ENCODE results near the gene SCRN2. TPM values are rescaled to one million over a fixed set of nuclear protein-coding genes. Genes with fewer than 3 reads are reported as not detected.
A peak's percentile ranks its signal among the peaks of the same experiment; 100 is the strongest.

SCRN2 gene
- total and polyA plus RNA-seq, 7 experiments from 2014 or later: 27.5 to 55.9 (median 38.3) TPM

GRCh38 chr17:47878203-47879027, 37.3 kb upstream of the SCRN2 start:
- DNase-seq: no peak
- Histone ChIP-seq H3K36me3 (ENCODE audit: control insufficient read depth in 2 of 3, insufficient read depth in 3 of 3, low read length in 3 of 3) (no peaks in the 10 kb centered on the region), H3K27me3 (ENCODE audit: control insufficient read depth in 2 of 2, insufficient read depth in 2 of 2, low read length in 2 of 2) (no peaks in the 10 kb centered on the region), H3K27ac (ENCODE audit: low read depth, low read length) (no peak overlapping the region), H3K4me3 (ENCODE audit: low read length) (no peak overlapping the region), H3K9me3 (ENCODE audit: control insufficient read depth in 2 of 3, low read length in 3 of 3) (no peaks in the 10 kb centered on the region), H3K4me1 (ENCODE audit: control insufficient read depth in 2 of 2, insufficient read depth in 2 of 2, low read length in 2 of 2) (peaks cover 0 to 7% of the 10 kb centered on the region in 2 donors)
- no peaks in the 10 kb centered on the region for H3K9me3 Mint-ChIP-seq
- POLR2A ChIA-PET: no interaction called here
- ATAC-seq: no peak
- intact Hi-C loops (cut with micrococcal nuclease): no loop called here
- peaks cover 8 to 17% (median 15%) of the 10 kb centered on the region in 7 donors for H3K4me1 Mint-ChIP-seq
- H3K27ac Mint-ChIP-seq: no peak overlapping the region
- no peak overlapping the region for H3K4me3 Mint-ChIP-seq
- peaks cover 0 to 4% (median 0%) of the 10 kb centered on the region in 5 donors for H3K36me3 Mint-ChIP-seq
- peaks cover 16 to 44% (median 22%) of the 10 kb centered on the region in 5 donors for H3K27me3 Mint-ChIP-seq
- CTCF ChIA-PET: interaction anchor here (1.0 to 1.8 kb wide), 3 partner anchors 12 to 37 kb away, joined by 3 to 6 read pairs (median 3); partner anchors contain the start of gene SCRN2

GRCh38 chr17:47877368-47878034, 36.4 kb upstream of the SCRN2 start:
- Mint-ChIP-seq H3K9me3 (no peaks in the 10 kb centered on the region), H3K4me1 (peaks cover 0 to 9% (median 6%) of the 10 kb centered on the region in 7 donors), H3K27me3 (peaks cover 22 to 51% (median 26%) of the 10 kb centered on the region in 5 donors), H3K36me3 (peaks cover 0 to 4% (median 0%) of the 10 kb centered on the region in 5 donors), H3K4me3 (no peak overlapping the region), H3K27ac (no peak overlapping the region)
- Histone ChIP-seq H3K27ac (ENCODE audit: low read depth, low read length) (no peak overlapping the region), H3K36me3 (ENCODE audit: control insufficient read depth in 2 of 3, insufficient read depth in 3 of 3, low read length in 3 of 3) (no peaks in the 10 kb centered on the region), H3K9me3 (ENCODE audit: control insufficient read depth in 2 of 3, low read length in 3 of 3) (no peaks in the 10 kb centered on the region), H3K27me3 (ENCODE audit: control insufficient read depth in 2 of 2, insufficient read depth in 2 of 2, low read length in 2 of 2) (no peaks in the 10 kb centered on the region), H3K4me3 (ENCODE audit: low read length) (no peak overlapping the region), H3K4me1 (ENCODE audit: control insufficient read depth in 2 of 2, insufficient read depth in 2 of 2, low read length in 2 of 2) (no peaks in the 10 kb centered on the region)
- ChIA-PET CTCF (interaction anchor here (1.0 kb wide), 1 partner anchor 12 kb away, joined by 3 read pairs; no protein-coding TSS in a partner anchor), POLR2A (no interaction called here)
- intact Hi-C loops (cut with micrococcal nuclease): no loop called here
- ATAC-seq: no peak
- no peak for DNase-seq

DNA sequence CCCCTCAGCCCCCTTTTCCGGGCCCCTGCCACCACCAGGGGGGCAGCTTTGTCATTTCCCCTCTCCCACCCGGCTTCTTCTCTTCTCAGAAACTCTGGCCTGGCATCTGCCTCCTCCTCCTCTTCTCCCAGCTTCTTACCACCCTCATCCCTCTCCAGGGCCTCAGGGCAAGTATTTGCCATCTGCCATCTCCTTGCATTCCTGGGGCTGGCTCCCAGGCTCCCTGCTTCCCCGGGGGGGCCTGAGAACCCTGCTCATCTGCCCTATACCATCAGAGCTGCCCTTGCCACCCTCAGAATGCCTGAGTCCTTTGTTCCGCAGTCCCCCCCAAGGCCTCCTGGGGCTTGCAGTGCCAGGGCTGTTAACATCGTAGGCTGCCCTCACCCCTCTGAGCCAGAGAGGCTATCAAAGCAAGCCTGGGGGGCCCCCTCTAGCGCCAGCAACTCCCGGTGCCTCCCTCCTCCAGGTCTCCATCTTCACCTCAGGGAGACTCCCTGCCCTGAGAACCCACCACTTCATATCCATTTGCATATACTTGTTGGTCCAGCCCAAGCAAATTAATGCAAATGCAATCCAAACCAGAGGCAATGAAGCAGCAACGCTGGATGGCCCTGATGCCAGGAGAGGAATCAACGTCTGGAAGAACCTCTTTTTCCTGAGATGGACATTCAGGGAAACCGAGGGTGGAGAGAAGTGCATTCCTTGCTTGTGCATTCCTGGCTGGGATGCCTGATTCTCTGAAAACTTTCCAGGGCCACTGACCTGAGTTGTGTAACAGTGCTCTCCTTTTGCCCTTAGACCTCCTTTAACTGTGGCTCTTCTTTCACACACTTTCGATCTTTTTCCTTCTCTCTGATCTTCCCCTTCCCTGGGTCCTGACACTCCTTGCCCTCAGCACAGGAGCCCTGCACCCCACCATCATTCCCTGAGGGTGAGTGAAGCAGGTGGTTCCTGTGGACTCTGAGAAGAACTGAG, 34.2 kb upstream of the SCRN2 start:
- no peak for ATAC-seq
- H3K4me3 Mint-ChIP-seq: no peak overlapping the region
- no peaks in the 10 kb centered on the region for H3K27me3 ChIP-seq (ENCODE audit: control insufficient read depth in 2 of 2, insufficient read depth in 2 of 2, low read length in 2 of 2)
- POLR2A ChIA-PET: no interaction called here
- H3K4me1 ChIP-seq (ENCODE audit: control insufficient read depth in 2 of 2, insufficient read depth in 2 of 2, low read length in 2 of 2): no peaks in the 10 kb centered on the region
- DNase-seq: no peak
- no peaks in the 10 kb centered on the region for H3K36me3 ChIP-seq (ENCODE audit: control insufficient read depth in 2 of 3, insufficient read depth in 3 of 3, low read length in 3 of 3)
- peaks cover 37 to 68% (median 43%) of the 10 kb centered on the region in 5 donors for H3K27me3 Mint-ChIP-seq
- peaks cover 0 to 4% (median 0%) of the 10 kb centered on the region in 5 donors for H3K36me3 Mint-ChIP-seq
- H3K9me3 ChIP-seq (ENCODE audit: control insufficient read depth in 2 of 3, low read length in 3 of 3): no peaks in the 10 kb centered on the region
- intact Hi-C loops (cut with micrococcal nuclease): no loop called here
- H3K4me3 ChIP-seq (ENCODE audit: low read length): no peak overlapping the region
- H3K27ac Mint-ChIP-seq: peak overlapping the region in 1 of 9 donors; percentile 67
- peaks cover 0 to 9% (median 4%) of the 10 kb centered on the region in 7 donors for H3K4me1 Mint-ChIP-seq
- CTCF ChIA-PET: no interaction called here
- H3K27ac ChIP-seq (ENCODE audit: low read depth, low read length): no peak overlapping the region
- no peaks in the 10 kb centered on the region for H3K9me3 Mint-ChIP-seq

DNA sequence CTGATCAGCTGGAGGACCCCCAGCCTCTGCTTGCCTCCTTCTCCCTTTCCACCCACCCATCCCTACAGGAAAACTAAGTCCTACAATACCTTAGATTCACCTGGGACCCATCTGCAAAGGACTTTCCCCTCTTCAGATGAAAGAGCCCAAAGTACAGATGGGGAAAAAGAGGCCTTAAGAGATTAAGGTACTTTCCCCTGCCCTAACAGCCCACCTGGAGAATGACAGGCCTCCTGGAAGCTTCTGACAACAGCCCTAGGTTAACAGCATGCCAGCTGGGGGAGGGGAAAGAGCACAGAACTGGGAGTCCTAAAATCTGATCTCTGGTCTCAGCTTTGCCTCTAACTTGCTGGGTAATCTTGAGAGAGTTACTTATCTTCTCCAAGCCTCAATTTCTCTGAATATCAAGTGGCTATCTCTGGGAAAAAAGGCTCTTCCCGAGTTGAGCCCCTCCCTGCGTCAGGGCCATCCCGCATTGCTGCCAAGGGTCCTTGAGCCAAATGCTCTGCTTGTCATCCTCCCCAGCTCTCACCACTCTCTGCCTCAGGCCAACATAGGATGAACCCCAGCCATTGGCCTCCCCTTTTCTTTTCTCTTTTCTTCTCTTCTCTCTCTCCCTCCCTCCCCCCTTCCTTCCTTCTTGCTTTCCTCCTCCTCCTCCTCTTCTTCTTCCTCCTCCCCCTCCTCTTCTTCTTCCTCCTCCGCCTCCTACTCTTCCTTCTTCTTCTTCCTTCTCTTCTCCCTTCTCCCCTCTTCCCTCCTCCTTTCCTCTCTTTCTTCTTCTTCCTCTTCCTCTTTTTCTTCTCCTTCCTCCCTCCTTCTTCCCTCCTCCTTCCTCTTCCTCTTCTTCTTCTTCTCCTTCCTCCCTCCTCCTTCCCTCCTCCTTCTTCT, 32.4 kb upstream of the SCRN2 start:
- H3K4me3 ChIP-seq (ENCODE audit: low read length): no peak overlapping the region
- no peaks in the 10 kb centered on the region for H3K9me3 ChIP-seq (ENCODE audit: control insufficient read depth in 2 of 3, low read length in 3 of 3)
- ATAC-seq: no peak
- intact Hi-C loops (cut with micrococcal nuclease): no loop called here
- ChIA-PET POLR2A (no interaction called here), CTCF (interaction anchor here (1.0 kb wide), 1 partner anchor 17 kb away, joined by 3 read pairs; no protein-coding TSS in a partner anchor)
- Mint-ChIP-seq H3K27me3 (peaks cover 47 to 76% (median 47%) of the 10 kb centered on the region in 5 donors), H3K4me3 (no peak overlapping the region), H3K4me1 (peaks cover 0 to 9% (median 0%) of the 10 kb centered on the region in 7 donors), H3K36me3 (peaks cover 0 to 4% (median 0%) of the 10 kb centered on the region in 5 donors), H3K9me3 (no peaks in the 10 kb centered on the region), H3K27ac (no peak overlapping the region)
- no peaks in the 10 kb centered on the region for H3K36me3 ChIP-seq (ENCODE audit: control insufficient read depth in 2 of 3, insufficient read depth in 3 of 3, low read length in 3 of 3)
- no peak overlapping the region for H3K27ac ChIP-seq (ENCODE audit: low read depth, low read length)
- DNase-seq: no peak
- no peaks in the 10 kb centered on the region for H3K27me3 ChIP-seq (ENCODE audit: control insufficient read depth in 2 of 2, insufficient read depth in 2 of 2, low read length in 2 of 2)
- H3K4me1 ChIP-seq (ENCODE audit: control insufficient read depth in 2 of 2, insufficient read depth in 2 of 2, low read length in 2 of 2): no peaks in the 10 kb centered on the region

GRCh38 chr17:47872651-47873161, 31.6 kb upstream of the SCRN2 start:
- H3K36me3 ChIP-seq (ENCODE audit: control insufficient read depth in 2 of 3, insufficient read depth in 3 of 3, low read length in 3 of 3): no peaks in the 10 kb centered on the region
- ChIA-PET POLR2A (interaction anchor here (0.5 kb wide), 1 partner anchor 194 kb away, joined by 3 read pairs; no protein-coding TSS in a partner anchor), CTCF (interaction anchor here (1.0 kb wide), 1 partner anchor 17 kb away, joined by 3 read pairs; no protein-coding TSS in a partner anchor)
- Mint-ChIP-seq H3K9me3 (no peaks in the 10 kb centered on the region), H3K4me1 (peaks cover 0 to 8% (median 0%) of the 10 kb centered on the region in 7 donors), H3K27ac (no peak overlapping the region), H3K4me3 (no peak overlapping the region), H3K36me3 (peaks cover 0 to 4% (median 0%) of the 10 kb centered on the region in 5 donors), H3K27me3 (peaks cover 42 to 77% (median 47%) of the 10 kb centered on the region in 5 donors)
- H3K27ac ChIP-seq (ENCODE audit: low read depth, low read length): no peak overlapping the region
- no peaks in the 10 kb centered on the region for H3K9me3 ChIP-seq (ENCODE audit: control insufficient read depth in 2 of 3, low read length in 3 of 3)
- DNase-seq (no peak), ATAC-seq (no peak)
- no peaks in the 10 kb centered on the region for H3K27me3 ChIP-seq (ENCODE audit: control insufficient read depth in 2 of 2, insufficient read depth in 2 of 2, low read length in 2 of 2)
- H3K4me1 ChIP-seq (ENCODE audit: control insufficient read depth in 2 of 2, insufficient read depth in 2 of 2, low read length in 2 of 2): no peaks in the 10 kb centered on the region
- intact Hi-C loops (cut with micrococcal nuclease): no loop called here
- no peak overlapping the region for H3K4me3 ChIP-seq (ENCODE audit: low read length)

Data from naive thymus-derived CD4-positive, alpha-beta T cell (primary cell).